ENCODE results near the gene ARID1B. TPM values are rescaled to one million over a fixed set of nuclear protein-coding genes. Genes with fewer than 3 reads are reported as not detected.

ARID1B gene
- total RNA-seq, 4 donors from 2014 or later, result 87.1 to 194 (median 115) TPM

GRCh38 chr6:157152556-157152955, 375.4 kb downstream of the ARID1B start:
- 67 to 79% methylated on average over 3 of the region's 3 CpGs for WGBS, 2 donors (ENCODE audit: low coverage in 1 of 2)
- intact Hi-C loops (cut with DNase I; ENCODE audit: low total_unique reads) (no loop called here), in situ Hi-C loops (cut with MboI; ENCODE audit: low pct_ligation_motif_present in 1 of 4, low pct_unique_long_range_greater_than_20kb in 1 of 4, low sequenced_read_pairs in 3 of 4) (no loop called here)
- H3K27me3 ChIP-seq, result no peaks in the 10 kb centered on the region
- no peak overlapping the region for H3K4me3 ChIP-seq
- TF ChIP-seq EP300 (IDR thresholded peaks at IDR 0.05; ENCODE audit: low read depth) (no peak), POLR2A (IDR thresholded peaks at IDR 0.05) (no peak), POLR2AphosphoS5 (IDR thresholded peaks at IDR 0.05) (no peak), CTCF (IDR thresholded peaks at IDR 0.05) (no peak)
- no peaks in the 10 kb centered on the region for H3K9me3 ChIP-seq
- peaks cover 0 to 6% (median 0%) of the 10 kb centered on the region in 4 donors for H3K4me1 ChIP-seq
- peaks cover 0 to 8% (median 2%) of the 10 kb centered on the region in 4 donors for H3K36me3 ChIP-seq
- no peak for DNase-seq
- no peak overlapping the region for H3K27ac ChIP-seq

GRCh38 chr6:157155804-157156203, 378.6 kb downstream of the ARID1B start:
- intact Hi-C loops (cut with DNase I; ENCODE audit: low total_unique reads) (no loop called here), in situ Hi-C loops (cut with MboI; ENCODE audit: low pct_ligation_motif_present in 1 of 4, low pct_unique_long_range_greater_than_20kb in 1 of 4, low sequenced_read_pairs in 3 of 4) (no loop called here)
- WGBS, 2 donors (ENCODE audit: low coverage in 1 of 2), result 84% methylated on average over 3 of the region's 3 CpGs; no CpG with 5 or more reads in 1 of the 2 donors
- H3K27ac ChIP-seq, result no peak overlapping the region
- H3K4me1 ChIP-seq, result no peaks in the 10 kb centered on the region
- H3K9me3 ChIP-seq, result no peaks in the 10 kb centered on the region
- no peak overlapping the region for H3K4me3 ChIP-seq
- TF ChIP-seq CTCF (IDR thresholded peaks at IDR 0.05) (no peak), EP300 (IDR thresholded peaks at IDR 0.05; ENCODE audit: low read depth) (no peak), POLR2AphosphoS5 (IDR thresholded peaks at IDR 0.05) (no peak), POLR2A (IDR thresholded peaks at IDR 0.05) (no peak)
- H3K27me3 ChIP-seq, result no peaks in the 10 kb centered on the region
- no peak for DNase-seq
- peaks cover 0 to 5% (median 2%) of the 10 kb centered on the region in 4 donors for H3K36me3 ChIP-seq

GRCh38 chr6:157157258-157157657, 380.1 kb downstream of the ARID1B start:
- DNase-seq, result no peak
- WGBS, 2 donors (ENCODE audit: low coverage in 1 of 2), result 89 to 92% methylated on average over 1 to 7 of the region's 9 CpGs
- Histone ChIP-seq H3K9me3 (no peaks in the 10 kb centered on the region), H3K4me1 (no peaks in the 10 kb centered on the region), H3K36me3 (peaks cover 0 to 3% (median 0%) of the 10 kb centered on the region in 4 donors), H3K4me3 (no peak overlapping the region), H3K27me3 (no peaks in the 10 kb centered on the region), H3K27ac (no peak overlapping the region)
- in situ Hi-C loops (cut with MboI; ENCODE audit: low pct_ligation_motif_present in 1 of 4, low pct_unique_long_range_greater_than_20kb in 1 of 4, low sequenced_read_pairs in 3 of 4) (no loop called here), intact Hi-C loops (cut with DNase I; ENCODE audit: low total_unique reads) (no loop called here)
- no peak for TF ChIP-seq CTCF (IDR thresholded peaks at IDR 0.05)
- TF ChIP-seq EP300 (IDR thresholded peaks at IDR 0.05; ENCODE audit: low read depth), result no peak
- no peak for TF ChIP-seq POLR2AphosphoS5 (IDR thresholded peaks at IDR 0.05)
- no peak for TF ChIP-seq POLR2A (IDR thresholded peaks at IDR 0.05)

- Histone ChIP-seq H3K4me1 (no peaks in the 10 kb centered on the region), H3K4me3 (no peak overlapping the region), H3K36me3 (no peaks in the 10 kb centered on the region), H3K9me3 (no peaks in the 10 kb centered on the region), H3K27me3 (no peaks in the 10 kb centered on the region), H3K27ac (no peak overlapping the region)
- 88% methylated on average over 4 of the region's 4 CpGs; no CpG with 5 or more reads in 1 of the 2 donors for whole genome bisulfite sequencing, 2 donors (ENCODE audit: low coverage in 1 of 2)
- TF ChIP-seq POLR2A (IDR thresholded peaks at IDR 0.05) (no peak), CTCF (IDR thresholded peaks at IDR 0.05) (no peak), POLR2AphosphoS5 (IDR thresholded peaks at IDR 0.05) (no peak), EP300 (IDR thresholded peaks at IDR 0.05; ENCODE audit: low read depth) (no peak)
- intact Hi-C loops (cut with DNase I; ENCODE audit: low total_unique reads), result no loop called here
- in situ Hi-C loops (cut with MboI; ENCODE audit: low pct_ligation_motif_present in 1 of 4, low pct_unique_long_range_greater_than_20kb in 1 of 4, low sequenced_read_pairs in 3 of 4), result no loop called here
- DNase-seq, result no peak
Observed at GRCh38 chr6:157158456-157158855, 381.3 kb downstream of the ARID1B start.

All from transverse colon (tissue), 4 donors.